Fibroblast of pulmonary artery (primary cell): ENCODE data around the gene RUFY3.
A peak's percentile ranks its signal among the peaks of the same experiment; 100 is the strongest.
"Not testable (repeated sequence)": the region's sequence is repeated elsewhere in the genome, so short reads cannot be mapped to it uniquely, and the experiment has no call there.

ENCODE experiments used
- DNase-seq: peaks from one replicate; pipeline ENCODE4 v3.0.0-alpha.2; 2010; ENCODE audit warnings: low read depth
- H3K4me3 ChIP-seq: replicated peaks from 2 replicates; pipeline ENCODE4 v1.5.1; 2011; ENCODE audit warnings: low read depth, mild to moderate bottlenecking, control low read depth, low read length, moderate library complexity
- TF ChIP-seq, protein P1 (sequence below): IDR thresholded peaks from 2 replicates; pipeline ENCODE4 v1.5.1; 2011; ENCODE audit warnings: mild to moderate bottlenecking, control low read depth, low read length, inconsistent platforms; ENCODE audit errors: missing control alignments

RUFY3 gene

DNA sequence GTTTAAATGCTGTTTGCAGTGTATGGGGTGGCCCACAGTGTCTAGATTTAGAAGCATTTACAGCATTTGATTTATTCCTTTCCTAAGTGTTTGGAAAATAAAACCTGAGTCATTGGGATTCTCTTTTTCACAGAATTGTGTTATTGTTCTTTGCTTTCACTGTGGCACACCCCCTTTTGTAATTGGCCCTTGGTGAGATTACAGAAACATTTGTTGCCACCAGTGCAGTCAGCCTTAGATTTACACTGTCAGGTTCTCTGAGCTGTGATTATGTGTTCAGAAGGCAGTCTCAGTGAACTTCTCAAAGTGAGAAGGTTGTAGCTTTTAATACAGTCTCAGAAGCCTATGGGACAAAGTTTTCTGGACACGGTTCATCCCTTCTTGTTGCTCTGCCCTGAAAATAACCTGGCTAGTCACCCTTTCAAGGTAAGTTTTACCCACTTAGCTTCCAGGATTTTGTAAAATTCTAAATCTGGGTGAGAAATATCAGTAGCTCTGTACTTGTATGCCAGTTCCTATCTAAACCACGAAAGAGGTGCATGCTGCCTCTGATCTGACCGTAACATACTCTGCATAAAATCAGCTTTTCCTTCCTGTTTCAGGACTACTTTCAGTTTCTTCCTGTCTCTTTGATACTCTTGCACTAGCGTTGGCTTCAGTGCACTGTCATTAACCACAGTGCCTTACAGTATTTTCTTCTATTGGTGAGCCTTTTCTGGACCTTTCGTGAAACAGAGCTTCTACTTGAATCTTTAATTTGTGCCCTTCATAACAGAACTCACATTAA is 12.6 kb downstream of the RUFY3 start:
- TF ChIP-seq, protein P1, sequence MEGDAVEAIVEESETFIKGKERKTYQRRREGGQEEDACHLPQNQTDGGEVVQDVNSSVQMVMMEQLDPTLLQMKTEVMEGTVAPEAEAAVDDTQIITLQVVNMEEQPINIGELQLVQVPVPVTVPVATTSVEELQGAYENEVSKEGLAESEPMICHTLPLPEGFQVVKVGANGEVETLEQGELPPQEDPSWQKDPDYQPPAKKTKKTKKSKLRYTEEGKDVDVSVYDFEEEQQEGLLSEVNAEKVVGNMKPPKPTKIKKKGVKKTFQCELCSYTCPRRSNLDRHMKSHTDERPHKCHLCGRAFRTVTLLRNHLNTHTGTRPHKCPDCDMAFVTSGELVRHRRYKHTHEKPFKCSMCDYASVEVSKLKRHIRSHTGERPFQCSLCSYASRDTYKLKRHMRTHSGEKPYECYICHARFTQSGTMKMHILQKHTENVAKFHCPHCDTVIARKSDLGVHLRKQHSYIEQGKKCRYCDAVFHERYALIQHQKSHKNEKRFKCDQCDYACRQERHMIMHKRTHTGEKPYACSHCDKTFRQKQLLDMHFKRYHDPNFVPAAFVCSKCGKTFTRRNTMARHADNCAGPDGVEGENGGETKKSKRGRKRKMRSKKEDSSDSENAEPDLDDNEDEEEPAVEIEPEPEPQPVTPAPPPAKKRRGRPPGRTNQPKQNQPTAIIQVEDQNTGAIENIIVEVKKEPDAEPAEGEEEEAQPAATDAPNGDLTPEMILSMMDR = no peak
- DNase-seq = peak; percentile 65
- H3K4me3 ChIP-seq = peak overlapping the region; percentile 46

DNA sequence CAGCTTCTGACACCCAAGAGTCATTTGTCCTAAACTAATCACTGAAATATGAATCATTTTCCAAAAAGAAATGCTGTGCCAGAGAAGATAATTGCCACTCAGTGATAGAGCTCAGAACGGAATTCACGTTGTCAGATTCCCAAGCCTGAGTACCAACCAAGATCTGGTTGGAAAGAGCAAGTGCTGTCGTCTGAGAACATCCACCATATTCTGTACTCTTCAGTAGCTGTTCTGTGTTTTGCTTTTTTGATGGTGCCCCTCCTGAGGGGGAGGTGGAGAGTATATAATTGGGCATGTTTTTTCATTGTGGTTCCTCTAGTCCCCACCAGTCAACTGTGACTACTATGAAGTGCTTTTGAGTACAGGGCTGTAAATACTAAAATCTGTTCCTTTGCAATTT is 13.2 kb downstream of the RUFY3 start:
- no peak for DNase-seq
- H3K4me3 ChIP-seq = peak overlapping the region; percentile 46
- TF ChIP-seq, protein P1 = no peak

GRCh38 chr4:70735915-70736314 is 14.2 kb downstream of the RUFY3 start:
- peak; percentile 70 for DNase-seq
- TF ChIP-seq, protein P1 = peak; percentile 10
- H3K4me3 ChIP-seq = not testable (repeated sequence)

- H3K4me3 ChIP-seq = no peak overlapping the region
- TF ChIP-seq, protein P1 = no peak
These were observed 15.2 kb downstream of the RUFY3 start for GRCh38 chr4:70737006-70737405.

GRCh38 chr4:70737409-70737808 is 15.6 kb downstream of the RUFY3 start:
- no peak overlapping the region for H3K4me3 ChIP-seq
- TF ChIP-seq, protein P1 = no peak
- DNase-seq = no peak

More at GRCh38 chr4:70737006-70737405, 15.2 kb downstream of the RUFY3 start:
- DNase-seq = no peak

DNA sequence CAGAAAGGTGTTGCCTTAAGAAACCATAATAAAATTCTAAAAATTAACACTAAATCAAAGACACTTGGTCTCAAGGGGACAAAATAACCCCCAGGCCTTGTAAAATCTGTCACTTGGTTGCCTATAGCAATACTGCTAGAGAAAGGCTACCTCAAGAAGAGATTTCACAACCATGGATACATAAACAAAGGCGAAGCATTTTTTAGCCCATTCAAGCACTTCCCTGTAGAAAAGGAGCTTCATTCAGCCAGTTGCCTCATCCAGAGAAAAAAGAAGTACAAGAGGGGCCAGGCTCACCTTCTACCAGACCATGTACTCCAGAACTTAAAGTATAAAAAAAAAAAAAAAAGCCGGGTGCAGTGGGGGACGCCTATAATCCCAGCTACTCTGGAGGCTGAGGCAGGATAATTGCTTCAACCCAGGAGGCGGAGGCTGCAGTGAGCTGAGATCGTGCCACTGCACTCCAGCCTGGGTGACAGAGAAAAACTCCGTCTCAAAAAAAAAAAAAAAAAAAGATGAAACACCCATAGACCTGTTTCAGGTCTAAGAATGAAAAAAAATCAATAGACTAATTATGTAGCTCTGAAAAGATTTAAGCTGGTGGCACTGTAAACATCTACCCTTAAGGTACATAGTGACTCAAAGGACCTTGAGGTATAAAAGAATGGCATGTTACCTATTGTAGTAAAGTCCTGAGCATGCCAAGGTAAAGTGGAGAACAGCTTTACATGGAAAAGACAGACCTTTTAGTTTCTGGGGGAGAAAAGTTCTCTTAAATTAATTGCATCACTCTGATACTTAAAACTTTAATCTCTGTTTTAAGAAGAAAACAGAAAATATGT is 18.0 kb downstream of the RUFY3 start:
- H3K4me3 ChIP-seq = no peak overlapping the region
- DNase-seq = no peak
- TF ChIP-seq, protein P1 = no peak
